K562 (cell line): ENCODE measurements around the gene PTPN5. TPM values are rescaled to one million over a fixed set of nuclear protein-coding genes. Genes with fewer than 3 reads are reported as not detected.

Source experiments
- ATAC-seq: fragments of 200-7000 bp; cut with Tn5 transposase; 3 replicates; pipeline ENCODE4 v1.9.1; 2020; ENCODE audit warnings: moderate library complexity
- BruUV-seq: library from RNA; stranded (reverse); fragments of 400-500 nt; replicated peaks from 2 replicates; lab custom pipeline; 2021; lab: Mats Ljungman, UMichigan
- CTCF ChIA-PET: fragments of 300-600 bp; formaldehyde crosslinking; extraction: SDS; loops from one replicate; lab custom pipeline; 2021; ENCODE audit warnings: low intra/inter-chr PET ratio; lab: Yijun Ruan, JAX
- POLR2A ChIA-PET: fragments of 300-600, 350-650 bp; sonication (Branson Sonifier 250); formaldehyde crosslinking; extraction: SDS; loops from one replicate; lab custom pipeline; 2021; ENCODE audit warnings: antibody characterized with exemption, inconsistent platforms; lab: Yijun Ruan, JAX
- DNase-seq, 4 experiments: peaks; one replicate each; pipeline versions ENCODE4 v3.0.0 to v3.0.0-alpha.2; 2011 to 2018; ENCODE audit warnings: low spot score in 3 of 4, mixed read lengths in 3 of 4; ENCODE audit errors: extremely low read depth in 1 of 4
- FAIRE-seq: peaks from 2 replicates; lab custom pipeline; 2011; peaks lifted over from hg19 to GRCh38; lab: Jason Lieb, UNC
- H2AFZ ChIP-seq: 2 replicates; pipeline ENCODE4 v1.6.0; 2011; ENCODE audit warnings: low read depth, low read length, control low read depth, inconsistent platforms
- H3K27ac ChIP-seq: fragments of 200-600 bp; 3 replicates; pipeline ENCODE4 v1.8.0; 2011; ENCODE audit warnings: low read depth, mild to moderate bottlenecking, control low read depth, inconsistent platforms, low read length, moderate library complexity, mixed read lengths; ENCODE audit errors: extremely low read depth
- H3K27me3 ChIP-seq, 2 experiments: fragments of 300-600 bp in 1 of 2; 2 replicates in 1 of 2; 3 replicates in 1 of 2; pipeline versions ENCODE4 v1.6.0 to v1.8.0; 2011; ENCODE audit warnings: inconsistent platforms in 2 of 2, low read length in 2 of 2, mild to moderate bottlenecking in 1 of 2, mixed read lengths in 1 of 2, moderate library complexity in 1 of 2; ENCODE audit not compliant: control insufficient read depth in 2 of 2, insufficient read depth in 2 of 2
- H3K36me3 ChIP-seq: fragments of 300-600 bp; 3 replicates; pipeline ENCODE4 v1.8.0; 2011; ENCODE audit warnings: mild to moderate bottlenecking, low read length, inconsistent platforms; ENCODE audit not compliant: control insufficient read depth, insufficient read depth
- H3K4me1 ChIP-seq, 2 experiments: fragments of 200-600 bp in 1 of 2; replicated peaks in 1 of 2; 2 replicates in 1 of 2; 3 replicates in 1 of 2; pipeline versions ENCODE4 v1.5.1 to v1.8.0; 2011; ENCODE audit warnings: inconsistent platforms in 2 of 2, low read length in 2 of 2, mild to moderate bottlenecking in 1 of 2, mixed read lengths in 1 of 2, moderate library complexity in 1 of 2; ENCODE audit not compliant: control insufficient read depth in 2 of 2, insufficient read depth in 2 of 2
- H3K4me2 ChIP-seq: 2 replicates; pipeline ENCODE4 v1.6.1; 2011; ENCODE audit warnings: low read length, control low read depth, inconsistent platforms, mixed read lengths; ENCODE audit not compliant: insufficient read depth
- H3K4me3 ChIP-seq: fragments of 200-600 bp; sonication (generic), shearing (Covaris generic); 2 replicates; pipeline ENCODE4 v1.5.1; 2016; ENCODE audit warnings: control low read depth, inconsistent platforms
- H3K79me2 ChIP-seq: fragments of 200-600 bp; 3 replicates; pipeline ENCODE4 v1.8.0; 2011; ENCODE audit warnings: low read length, inconsistent platforms; ENCODE audit not compliant: control insufficient read depth, insufficient read depth
- H3K9ac ChIP-seq, 2 experiments: 2 replicates each; pipeline versions ENCODE4 v1.6.0 to v1.6.1; 2011; ENCODE audit warnings: low read depth in 2 of 2, low read length in 2 of 2, control low read depth in 1 of 2, inconsistent platforms in 1 of 2, mild to moderate bottlenecking in 1 of 2, mixed read lengths in 1 of 2; ENCODE audit not compliant: insufficient read depth in 1 of 2
- H3K9me1 ChIP-seq: one replicate; pipeline ENCODE4 v1.6.0; 2011; ENCODE audit warnings: inconsistent platforms, mild to moderate bottlenecking, low read length, moderate library complexity; ENCODE audit not compliant: control insufficient read depth, insufficient read depth
- H3K9me3 ChIP-seq: replicated peaks from 2 replicates; pipeline ENCODE4 v1.5.1; 2011; ENCODE audit warnings: low read depth, low read length, inconsistent platforms; ENCODE audit not compliant: control insufficient read depth, insufficient read depth
- H4K20me1 ChIP-seq: replicated peaks from 2 replicates; pipeline ENCODE4 v1.6.1; 2011; ENCODE audit warnings: low read length, inconsistent platforms, mixed read lengths; ENCODE audit not compliant: control insufficient read depth, insufficient read depth
- ARID4B ChIP-seq: sonication (generic); formaldehyde crosslinking; IDR thresholded peaks from 2 replicates; pipeline ENCODE4 v1.8.0; 2022; ENCODE audit warnings: mild to moderate bottlenecking, missing genetic modification reagents
- CBX3 ChIP-seq, 2 experiments: IDR thresholded peaks; 1 replicate in 1 of 2; 2 replicates in 1 of 2; pipeline ENCODE4 v1.6.1; 2012; ENCODE audit warnings: inconsistent platforms in 2 of 2, low read length in 2 of 2, borderline replicate concordance in 1 of 2, control low read depth in 1 of 2
- CHAMP1 ChIP-seq: fragments of 450-650 bp; IDR thresholded peaks from 2 replicates; pipeline ENCODE4 v1.6.1; 2016; ENCODE audit warnings: mild to moderate bottlenecking
- EGR1 ChIP-seq: fragments of 450-650 bp; conservative IDR thresholded peaks from 2 replicates; pipeline ENCODE4 v1.6.1; 2017; ENCODE audit warnings: mild to moderate bottlenecking
- GTF2E2 ChIP-seq: fragments of 200-800 bp; sonication (Bioruptor generic); IDR thresholded peaks from 2 replicates; pipeline ENCODE4 v1.6.1; 2016; ENCODE audit warnings: missing genetic modification characterization, missing compliant biosample characterization
- HDAC3 ChIP-seq: fragments of 450-650 bp; IDR thresholded peaks from 2 replicates; pipeline ENCODE4 v1.6.1; 2018; ENCODE audit warnings: borderline replicate concordance, mild to moderate bottlenecking, moderate library complexity; ENCODE audit not compliant: partially characterized antibody
- KDM4B ChIP-seq, 2 experiments: fragments of 450-650 bp in 1 of 2; sonication (generic) in 1 of 2; IDR thresholded peaks; 2 replicates each; pipeline ENCODE4 v1.6.1; 2016 to 2017; ENCODE audit warnings: borderline replicate concordance in 2 of 2, antibody characterized with exemption in 1 of 2, low read depth in 1 of 2, mild to moderate bottlenecking in 1 of 2
- POLR3G ChIP-seq: IDR thresholded peaks from 2 replicates; pipeline ENCODE4 v1.6.1; 2011; ENCODE audit not compliant: insufficient read length, insufficient replicate concordance; ENCODE audit errors: extremely low read depth
- SRF ChIP-seq, 2 experiments: fragments of 250-450, 450-650 bp in 1 of 2; sonication (Bioruptor Pico) in 1 of 2; sonication (generic) in 1 of 2; formaldehyde crosslinking; IDR thresholded peaks; 2 replicates each; pipeline versions ENCODE4 v1.5.0 to v1.5.1; 2020 to 2022; ENCODE audit warnings: mild to moderate bottlenecking in 1 of 2, missing genetic modification reagents in 1 of 2
- ZNF124 ChIP-seq: sonication (generic); formaldehyde crosslinking; IDR thresholded peaks from 2 replicates; pipeline ENCODE4 v1.8.1; 2022; ENCODE audit warnings: missing genetic modification reagents
- ZNF174 ChIP-seq: fragments of 250-450 bp; sonication (Bioruptor Pico); IDR thresholded peaks from 2 replicates; pipeline ENCODE4 v1.4.0; 2020; ENCODE audit warnings: mild to moderate bottlenecking
- WGBS: fragments of 100-300 bp; shearing (Covaris generic); methylation state at CpG from one replicate; pipeline ENCODE4 v1.1.6; 2016; ENCODE audit warnings: low coverage, mixed read lengths; ENCODE audit not compliant: insufficient coverage; ENCODE audit errors: missing lambda C conversion rate; 5-methylcytosine and 5-hydroxymethylcytosine counted together
- in situ Hi-C: fragments of 300-500 bp; cut with MboI; formaldehyde crosslinking; loops from 4 replicates; pipeline ENCODE4 v1.15.0; 2018; ENCODE audit warnings: inconsistent platforms, mixed read lengths
- intact Hi-C: fragments of 100-400 bp; cut with micrococcal nuclease; formaldehyde crosslinking; loops from 2 replicates; pipeline ENCODE4 v1.14.2; 2022
- polyA plus RNA-seq, 8 experiments: library from polyadenylated mRNA; depleted of rRNA in 4 of 8; stranded (reverse) in 5 of 8; unstranded in 3 of 8; fragments of >200 nt; fragmentation: Nextera tagmentation in 2 of 8; fragmentation: Illumina TruSeq in 1 of 8; extraction: Ambion mirVana in 2 of 8; extraction: Trizol in 1 of 8; gene quantifications; 2 replicates each; pipeline versions ENCODE4 v1.2.1 to v1.2.3, GENCODE V29; 2011 to 2014; ENCODE audit warnings: inconsistent platforms in 1 of 8, missing spikeins in 1 of 8
- total RNA-seq, 7 experiments: library from RNA; depleted of rRNA in 6 of 7; stranded (reverse); fragments of >200 nt in 6 of 7; fragmentation: Illumina TruSeq in 2 of 7; extraction: Trizol in 2 of 7; gene quantifications; 2 replicates each; pipeline versions ENCODE4 v1.2.1 to v1.2.3, GENCODE V29; 2011 to 2021; ENCODE audit warnings: low replicate concordance in 1 of 7
- TF ChIP-seq, protein P1 (sequence below): sonication (generic); formaldehyde crosslinking; IDR thresholded peaks from 2 replicates; pipeline ENCODE4 v1.8.0; 2023; ENCODE audit warnings: mild to moderate bottlenecking, missing genetic modification reagents

The PTPN5 gene
- total and polyA plus RNA-seq, 9 of the 15 experiments (the other 6 are each of a cell fraction or from before 2014, with no cell fraction given) = not detected

- Histone ChIP-seq H3K9ac (no peak overlapping the region), H3K4me2 (no peak overlapping the region), H3K9me3 (no peaks in the 10 kb centered on the region), H3K27ac (no peak overlapping the region), H3K79me2 (no peaks in the 10 kb centered on the region), H2AFZ (no peak overlapping the region), H3K36me3 (no peaks in the 10 kb centered on the region), H3K9me1 (no peaks in the 10 kb centered on the region), H3K4me1 (no peaks in the 10 kb centered on the region), H3K4me3 (no peak overlapping the region), H3K27me3 (peaks cover 3 to 53% of the 10 kb centered on the region in 2 experiments; a peak in 3 of 5 replicates), H4K20me1 (no peaks in the 10 kb centered on the region)
- no peak for TF ChIP-seq HDAC3
- no peak for TF ChIP-seq CBX3 (IDR thresholded peaks at IDR 0.05; ENCODE audit: borderline replicate concordance in 1 of 2, low read length in 2 of 2)
- no peak for TF ChIP-seq POLR3G
- TF ChIP-seq ZNF124 (CRISPR knock-in tag) = no peak
- TF ChIP-seq SRF (CRISPR knock-in tag; IDR thresholded peaks at IDR 0.05) = no peak
- TF ChIP-seq, protein P1, sequence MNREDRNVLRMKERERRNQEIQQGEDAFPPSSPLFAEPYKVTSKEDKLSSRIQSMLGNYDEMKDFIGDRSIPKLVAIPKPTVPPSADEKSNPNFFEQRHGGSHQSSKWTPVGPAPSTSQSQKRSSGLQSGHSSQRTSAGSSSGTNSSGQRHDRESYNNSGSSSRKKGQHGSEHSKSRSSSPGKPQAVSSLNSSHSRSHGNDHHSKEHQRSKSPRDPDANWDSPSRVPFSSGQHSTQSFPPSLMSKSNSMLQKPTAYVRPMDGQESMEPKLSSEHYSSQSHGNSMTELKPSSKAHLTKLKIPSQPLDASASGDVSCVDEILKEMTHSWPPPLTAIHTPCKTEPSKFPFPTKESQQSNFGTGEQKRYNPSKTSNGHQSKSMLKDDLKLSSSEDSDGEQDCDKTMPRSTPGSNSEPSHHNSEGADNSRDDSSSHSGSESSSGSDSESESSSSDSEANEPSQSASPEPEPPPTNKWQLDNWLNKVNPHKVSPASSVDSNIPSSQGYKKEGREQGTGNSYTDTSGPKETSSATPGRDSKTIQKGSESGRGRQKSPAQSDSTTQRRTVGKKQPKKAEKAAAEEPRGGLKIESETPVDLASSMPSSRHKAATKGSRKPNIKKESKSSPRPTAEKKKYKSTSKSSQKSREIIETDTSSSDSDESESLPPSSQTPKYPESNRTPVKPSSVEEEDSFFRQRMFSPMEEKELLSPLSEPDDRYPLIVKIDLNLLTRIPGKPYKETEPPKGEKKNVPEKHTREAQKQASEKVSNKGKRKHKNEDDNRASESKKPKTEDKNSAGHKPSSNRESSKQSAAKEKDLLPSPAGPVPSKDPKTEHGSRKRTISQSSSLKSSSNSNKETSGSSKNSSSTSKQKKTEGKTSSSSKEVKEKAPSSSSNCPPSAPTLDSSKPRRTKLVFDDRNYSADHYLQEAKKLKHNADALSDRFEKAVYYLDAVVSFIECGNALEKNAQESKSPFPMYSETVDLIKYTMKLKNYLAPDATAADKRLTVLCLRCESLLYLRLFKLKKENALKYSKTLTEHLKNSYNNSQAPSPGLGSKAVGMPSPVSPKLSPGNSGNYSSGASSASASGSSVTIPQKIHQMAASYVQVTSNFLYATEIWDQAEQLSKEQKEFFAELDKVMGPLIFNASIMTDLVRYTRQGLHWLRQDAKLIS = no peak
- TF ChIP-seq ZNF174 = no peak
- no peak for TF ChIP-seq GTF2E2 (tag)
- TF ChIP-seq ARID4B (CRISPR knock-in tag) = no peak
- no peak for TF ChIP-seq KDM4B (IDR thresholded peaks at IDR 0.05; ENCODE audit: borderline replicate concordance in 2 of 2, low read depth in 1 of 2)
- no peak for TF ChIP-seq EGR1
- TF ChIP-seq CHAMP1 = no peak
- WGBS = 0% methylated on average over 2 of the region's 2 CpGs
- ATAC-seq (no peak), DNase-seq (no peak), FAIRE-seq (no peak)
- ChIA-PET CTCF (interaction anchor here (0.6 kb wide), 1 partner anchor 637 kb away, joined by 3 read pairs; no protein-coding TSS in a partner anchor), POLR2A (no interaction called here)
- intact Hi-C loops (no loop called here), in situ Hi-C loops (no loop called here)
- BruUV-seq = no TSS peak
Measured at GRCh38 chr11:18756889-18757288, 34.7 kb downstream of the PTPN5 start.
